DND-41 (cell line): Measurements from ENCODE around the gene HES3.

Source experiments
- EZH2 ChIP-seq: IDR thresholded peaks from 3 replicates; pipeline ENCODE4 v1.6.1; 2012; ENCODE audit warnings: borderline replicate concordance, low read depth, mild to moderate bottlenecking, moderate library complexity, low read length, inconsistent platforms; ENCODE audit not compliant: severe bottlenecking
- TF ChIP-seq, protein P1 (sequence below): IDR thresholded peaks from 2 replicates; pipeline ENCODE4 v1.5.1; 2012; ENCODE audit warnings: borderline replicate concordance, low read length, moderate library complexity, mild to moderate bottlenecking; ENCODE audit not compliant: poor library complexity, severe bottlenecking; ENCODE audit errors: extremely low read depth

DNA sequence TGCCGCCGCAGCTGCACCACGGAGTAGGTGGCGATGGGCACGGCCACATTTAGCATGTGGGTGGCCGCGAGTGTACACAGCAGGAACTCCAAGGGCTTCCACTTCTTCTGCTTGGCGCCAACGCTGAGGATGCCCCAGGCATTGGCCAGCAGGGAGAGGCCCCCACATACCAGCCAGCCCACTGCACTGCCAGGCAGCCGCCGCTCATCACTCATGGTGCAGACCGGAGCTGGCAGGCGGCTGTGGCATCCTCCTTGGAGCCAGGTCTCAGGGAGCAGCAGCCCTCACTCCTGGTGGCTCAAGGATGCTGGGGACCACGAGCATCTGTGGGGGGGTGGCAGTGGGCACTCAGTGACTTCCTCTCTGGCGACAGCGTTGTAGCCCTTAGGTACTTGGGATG lies 10.7 kb downstream of the HES3 start:
- TF ChIP-seq, protein P1, sequence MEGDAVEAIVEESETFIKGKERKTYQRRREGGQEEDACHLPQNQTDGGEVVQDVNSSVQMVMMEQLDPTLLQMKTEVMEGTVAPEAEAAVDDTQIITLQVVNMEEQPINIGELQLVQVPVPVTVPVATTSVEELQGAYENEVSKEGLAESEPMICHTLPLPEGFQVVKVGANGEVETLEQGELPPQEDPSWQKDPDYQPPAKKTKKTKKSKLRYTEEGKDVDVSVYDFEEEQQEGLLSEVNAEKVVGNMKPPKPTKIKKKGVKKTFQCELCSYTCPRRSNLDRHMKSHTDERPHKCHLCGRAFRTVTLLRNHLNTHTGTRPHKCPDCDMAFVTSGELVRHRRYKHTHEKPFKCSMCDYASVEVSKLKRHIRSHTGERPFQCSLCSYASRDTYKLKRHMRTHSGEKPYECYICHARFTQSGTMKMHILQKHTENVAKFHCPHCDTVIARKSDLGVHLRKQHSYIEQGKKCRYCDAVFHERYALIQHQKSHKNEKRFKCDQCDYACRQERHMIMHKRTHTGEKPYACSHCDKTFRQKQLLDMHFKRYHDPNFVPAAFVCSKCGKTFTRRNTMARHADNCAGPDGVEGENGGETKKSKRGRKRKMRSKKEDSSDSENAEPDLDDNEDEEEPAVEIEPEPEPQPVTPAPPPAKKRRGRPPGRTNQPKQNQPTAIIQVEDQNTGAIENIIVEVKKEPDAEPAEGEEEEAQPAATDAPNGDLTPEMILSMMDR = no peak
- TF ChIP-seq EZH2 = no peak
